IMR-90 (cell line): Measurements from ENCODE around the gene KIF1A. TPM values are rescaled to one million over a fixed set of nuclear protein-coding genes. Genes with fewer than 3 reads are reported as not detected.

Experiments
- ATAC-seq: fragments of 200-7000 bp; cut with Tn5 transposase; 2 replicates; pipeline ENCODE4 v1.9.1; 2020; ENCODE audit warnings: low read depth, mild to moderate bottlenecking, moderate library complexity
- BruUV-seq: library from RNA; stranded (reverse); fragments of 400-500 nt; replicated peaks from 2 replicates; lab custom pipeline; 2021; lab: Mats Ljungman, UMichigan
- CTCF ChIA-PET: fragments of 300-600 bp; formaldehyde crosslinking; extraction: SDS; loops from one replicate; lab custom pipeline; 2021; ENCODE audit warnings: antibody characterized with exemption; lab: Yijun Ruan, JAX
- POLR2A ChIA-PET: fragments of 300-600 bp; sonication (Branson Sonifier 250); formaldehyde crosslinking; loops from one replicate; lab custom pipeline; 2022; ENCODE audit warnings: antibody characterized with exemption; ENCODE audit not compliant: unreplicated experiment; lab: Charles Lee
- DNase-seq: peaks from one replicate; pipeline ENCODE4 v3.0.0; 2013
- H2AFZ ChIP-seq: replicated peaks from 2 replicates; pipeline ENCODE3; 2013; ENCODE audit warnings: low read length, mild to moderate bottlenecking; ENCODE audit not compliant: poor library complexity
- H2AK5ac ChIP-seq: 2 replicates; pipeline ENCODE4 v1.6.1; 2013; ENCODE audit warnings: low read depth, low read length, inconsistent platforms
- H2AK9ac ChIP-seq: replicated peaks from 2 replicates; pipeline ENCODE3; 2013; ENCODE audit warnings: mild to moderate bottlenecking, low read depth, low read length, moderate library complexity; ENCODE audit not compliant: poor library complexity
- H2BK120ac ChIP-seq: 2 replicates; pipeline ENCODE4 v1.6.1; 2013; ENCODE audit warnings: low read depth, low read length, inconsistent platforms
- H2BK15ac ChIP-seq: 3 replicates; pipeline ENCODE4 v1.6.1; 2013; ENCODE audit warnings: low read depth, low read length, inconsistent platforms
- H2BK20ac ChIP-seq: 2 replicates; pipeline ENCODE4 v1.6.1; 2013; ENCODE audit warnings: low read depth, mild to moderate bottlenecking, inconsistent platforms, low read length, moderate library complexity
- H2BK5ac ChIP-seq: 2 replicates; pipeline ENCODE4 v1.6.1; 2013; ENCODE audit warnings: mild to moderate bottlenecking, low read depth, low read length, inconsistent platforms; ENCODE audit not compliant: poor library complexity, severe bottlenecking
- H3K14ac ChIP-seq: replicated peaks from 2 replicates; pipeline ENCODE4 v1.6.1; 2013; ENCODE audit warnings: low read depth, low read length, inconsistent platforms
- H3K18ac ChIP-seq: 2 replicates; pipeline ENCODE4 v1.6.1; 2013; ENCODE audit warnings: low read depth, low read length, control low read depth
- H3K23ac ChIP-seq: 2 replicates; pipeline ENCODE4 v1.6.1; 2013; ENCODE audit warnings: low read depth, low read length, inconsistent platforms
- H3K27ac ChIP-seq: 2 replicates; pipeline ENCODE4 v1.5.1; 2013; ENCODE audit warnings: mild to moderate bottlenecking, control low read depth, low read length; ENCODE audit not compliant: insufficient read depth
- H3K27me3 ChIP-seq: 2 replicates; pipeline ENCODE4 v1.6.1; 2013; ENCODE audit warnings: low read length; ENCODE audit not compliant: control insufficient read depth, insufficient read depth
- H3K36me3 ChIP-seq: 2 replicates; pipeline ENCODE4 v1.6.1; 2013; ENCODE audit warnings: low read length, mixed read lengths; ENCODE audit not compliant: control insufficient read depth, insufficient read depth
- H3K4ac ChIP-seq: 2 replicates; pipeline ENCODE4 v1.6.1; 2013; ENCODE audit warnings: low read depth, low read length, inconsistent platforms
- H3K4me1 ChIP-seq: 2 replicates; pipeline ENCODE4 v1.6.1; 2013; ENCODE audit warnings: low read length, mixed read lengths; ENCODE audit not compliant: control insufficient read depth, insufficient read depth
- H3K4me2 ChIP-seq: 2 replicates; pipeline ENCODE4 v1.6.1; 2013; ENCODE audit warnings: low read depth, mild to moderate bottlenecking, control low read depth, low read length, moderate library complexity
- H3K4me3 ChIP-seq: 2 replicates; pipeline ENCODE4 v1.5.1; 2013; ENCODE audit warnings: low read depth, mild to moderate bottlenecking, control low read depth, low read length, moderate library complexity; ENCODE audit not compliant: insufficient read depth
- H3K56ac ChIP-seq: 2 replicates; pipeline ENCODE4 v1.6.1; 2013; ENCODE audit warnings: low read length, inconsistent platforms; ENCODE audit not compliant: insufficient read depth; ENCODE audit errors: extremely low read depth
- H3K79me1 ChIP-seq, 2 experiments: 2 replicates each; pipeline ENCODE4 v1.6.1; 2013; ENCODE audit warnings: low read length in 2 of 2, inconsistent platforms in 1 of 2, low read depth in 1 of 2
- H3K9ac ChIP-seq: 2 replicates; pipeline ENCODE4 v1.6.1; 2013; ENCODE audit warnings: low read depth, low read length, control low read depth
- H3K9me1 ChIP-seq: 2 replicates; pipeline ENCODE4 v1.6.1; 2013; ENCODE audit warnings: low read length, inconsistent platforms; ENCODE audit not compliant: insufficient read depth
- H3K9me3 ChIP-seq: 2 replicates; pipeline ENCODE4 v1.6.1; 2013; ENCODE audit warnings: low read length; ENCODE audit not compliant: control insufficient read depth, insufficient read depth
- H4K20me1 ChIP-seq: 2 replicates; pipeline ENCODE4 v1.6.1; 2013; ENCODE audit warnings: low read length, inconsistent platforms; ENCODE audit not compliant: insufficient read depth
- H4K5ac ChIP-seq: 2 replicates; pipeline ENCODE4 v1.6.1; 2013; ENCODE audit warnings: mild to moderate bottlenecking, low read depth, low read length, control low read depth
- H4K8ac ChIP-seq, 2 experiments: 2 replicates each; pipeline ENCODE4 v1.6.1; 2013; ENCODE audit warnings: low read depth in 2 of 2, low read length in 2 of 2, control low read depth in 1 of 2, inconsistent platforms in 1 of 2
- H4K91ac ChIP-seq: 2 replicates; pipeline ENCODE4 v1.6.1; 2013; ENCODE audit warnings: low read depth, low read length, inconsistent platforms; ENCODE audit not compliant: insufficient read depth
- CEBPB ChIP-seq: IDR thresholded peaks from 2 replicates; pipeline ENCODE4 v1.6.1; 2012; ENCODE audit warnings: low read depth, low read length, improper control_type of control experiment
- FOS ChIP-seq: fragments of 150-350 bp; IDR thresholded peaks from 2 replicates; pipeline ENCODE4 v1.6.1; 2016; ENCODE audit warnings: low read depth, low read length
- whole genome bisulfite sequencing, 2 experiments: methylation state at CpG; one replicate each; pipeline versions ENCODE4 v1.1.5 to v1.1.7; 2013; ENCODE audit warnings: missing lambda C conversion rate in 2 of 2; ENCODE audit not compliant: insufficient read length in 1 of 2; ENCODE audit errors: extremely low coverage in 2 of 2; 5-methylcytosine and 5-hydroxymethylcytosine counted together
- dilution Hi-C: fragments of 300-500 bp; cut with HindIII; formaldehyde crosslinking; loops from one replicate; pipeline ENCODE4 v1.14.3; 2018; ENCODE audit warnings: low sequenced_read_pairs; ENCODE audit not compliant: unreplicated experiment
- in situ Hi-C: fragments of 300-500 bp; cut with MboI; formaldehyde crosslinking; loops from 3 replicates; pipeline ENCODE4 v1.14.3; 2019; ENCODE audit warnings: low sequenced_read_pairs, inconsistent platforms, mixed read lengths
- intact Hi-C: fragments of 100-400 bp; cut with micrococcal nuclease; formaldehyde crosslinking; loops from 2 replicates; pipeline ENCODE4 v1.10.0; 2022
- polyA plus RNA-seq, 3 experiments: library from polyadenylated mRNA; depleted of rRNA; stranded (reverse); fragments of >200 nt; gene quantifications; 2 replicates each; pipeline ENCODE4 v1.2.3, GENCODE V29; 2012; ENCODE audit warnings: low replicate concordance in 1 of 3
- total RNA-seq: library from RNA; depleted of rRNA; stranded (reverse); fragments of >200 nt; gene quantifications from 2 replicates; pipeline ENCODE4 v1.2.3, GENCODE V29; 2012
- TF ChIP-seq, protein P1 (sequence below): fragments of 150-350 bp; IDR thresholded peaks from 2 replicates; pipeline ENCODE4 v1.6.1; 2016; ENCODE audit warnings: low read depth, mild to moderate bottlenecking, low read length, moderate library complexity, borderline replicate concordance
- TF ChIP-seq, protein P2 (sequence below): fragments of 150-350 bp; IDR thresholded peaks from 2 replicates; pipeline ENCODE4 v1.6.1; 2017; ENCODE audit warnings: mild to moderate bottlenecking, antibody characterized with exemption, low read length, low read depth

KIF1A gene
- total and polyA plus RNA-seq, 2 of the 4 experiments (the other 2 are of a cell fraction), result under 0.01 TPM; not detected in 1

DNA sequence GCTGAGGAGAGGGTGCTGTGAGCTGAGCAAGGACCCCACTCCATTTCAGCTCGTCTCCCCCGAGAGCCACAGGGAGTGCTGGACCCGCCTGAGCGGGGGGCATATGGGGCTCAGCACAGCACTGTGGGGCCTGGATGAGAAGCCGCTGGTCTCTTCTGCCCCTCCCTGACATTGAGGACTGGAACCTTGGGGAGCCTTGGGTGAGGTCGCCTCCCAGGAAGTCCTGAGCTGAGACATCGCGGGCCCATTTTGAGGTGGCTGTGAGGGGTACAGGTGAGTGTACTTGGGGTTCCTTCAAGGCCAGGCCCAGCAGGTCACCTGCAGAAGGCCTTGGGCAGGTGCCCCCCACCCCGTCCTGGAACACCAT, 131.5 kb downstream of the KIF1A start:
- in situ Hi-C loops, result no loop called here
- no peaks in the 10 kb centered on the region for H3K36me3 ChIP-seq
- no peaks in the 10 kb centered on the region for H3K79me1 ChIP-seq

More for the DNA sequence above, 131.5 kb downstream of the KIF1A start:
- ATAC-seq, result no peak
- Histone ChIP-seq H3K14ac (no peak overlapping the region), H2BK15ac (no peak overlapping the region), H4K5ac (no peak overlapping the region), H3K4ac (no peak overlapping the region), H3K27me3 (peaks cover 33% of the 10 kb centered on the region), H3K4me1 (no peaks in the 10 kb centered on the region), H3K9me3 (no peaks in the 10 kb centered on the region), H3K9me1 (no peaks in the 10 kb centered on the region), H2AFZ (no peak overlapping the region), H2BK5ac (no peak overlapping the region), H3K18ac (no peak overlapping the region), H3K9ac (no peak overlapping the region), H2AK5ac (no peak overlapping the region), H3K4me3 (no peak overlapping the region), H2BK20ac (no peak overlapping the region), H3K23ac (no peak overlapping the region), H2AK9ac (no peak overlapping the region), H3K56ac (no peak overlapping the region), H4K20me1 (no peaks in the 10 kb centered on the region), H4K91ac (no peak overlapping the region), H3K4me2 (no peak overlapping the region), H2BK120ac (no peak overlapping the region), H4K8ac (no peak overlapping the region), H3K27ac (no peak overlapping the region)
- BruUV-seq, result no TSS peak
- POLR2A ChIA-PET, result no interaction called here
- intact Hi-C loops (no loop called here), dilution Hi-C loops (no loop called here)
- CTCF ChIA-PET, result no interaction called here
- WGBS, 2 experiments, result no CpG with 5 or more reads among the region's 9 CpGs
- no peak for DNase-seq
- TF ChIP-seq, protein P1, sequence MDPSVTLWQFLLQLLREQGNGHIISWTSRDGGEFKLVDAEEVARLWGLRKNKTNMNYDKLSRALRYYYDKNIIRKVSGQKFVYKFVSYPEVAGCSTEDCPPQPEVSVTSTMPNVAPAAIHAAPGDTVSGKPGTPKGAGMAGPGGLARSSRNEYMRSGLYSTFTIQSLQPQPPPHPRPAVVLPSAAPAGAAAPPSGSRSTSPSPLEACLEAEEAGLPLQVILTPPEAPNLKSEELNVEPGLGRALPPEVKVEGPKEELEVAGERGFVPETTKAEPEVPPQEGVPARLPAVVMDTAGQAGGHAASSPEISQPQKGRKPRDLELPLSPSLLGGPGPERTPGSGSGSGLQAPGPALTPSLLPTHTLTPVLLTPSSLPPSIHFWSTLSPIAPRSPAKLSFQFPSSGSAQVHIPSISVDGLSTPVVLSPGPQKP, result no peak
- TF ChIP-seq FOS, result no peak
- TF ChIP-seq, protein P2, sequence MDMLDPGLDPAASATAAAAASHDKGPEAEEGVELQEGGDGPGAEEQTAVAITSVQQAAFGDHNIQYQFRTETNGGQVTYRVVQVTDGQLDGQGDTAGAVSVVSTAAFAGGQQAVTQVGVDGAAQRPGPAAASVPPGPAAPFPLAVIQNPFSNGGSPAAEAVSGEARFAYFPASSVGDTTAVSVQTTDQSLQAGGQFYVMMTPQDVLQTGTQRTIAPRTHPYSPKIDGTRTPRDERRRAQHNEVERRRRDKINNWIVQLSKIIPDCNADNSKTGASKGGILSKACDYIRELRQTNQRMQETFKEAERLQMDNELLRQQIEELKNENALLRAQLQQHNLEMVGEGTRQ, result no peak
- no peak for TF ChIP-seq CEBPB
